Body of pancreas (tissue), 4 donors: ENCODE measurements around the gene ZNF146.

Experiments
- POLR2A ChIP-seq, 3 donors: fragments of 450-650 bp; IDR thresholded peaks; one replicate each; pipeline ENCODE4 v1.6.1; 2016; ENCODE audit warnings: antibody characterized with exemption in 3 of 3, mild to moderate bottlenecking in 2 of 3
- TF ChIP-seq, protein P1 (sequence below), 7 experiments: fragments of 450-650 bp in 4 of 7; fragments of 200-600 bp in 3 of 7; sonication (generic) in 3 of 7; IDR thresholded peaks; one replicate each; pipeline ENCODE4 v1.5.1; 2016 to 2019; ENCODE audit warnings: antibody characterized with exemption in 7 of 7

DNA sequence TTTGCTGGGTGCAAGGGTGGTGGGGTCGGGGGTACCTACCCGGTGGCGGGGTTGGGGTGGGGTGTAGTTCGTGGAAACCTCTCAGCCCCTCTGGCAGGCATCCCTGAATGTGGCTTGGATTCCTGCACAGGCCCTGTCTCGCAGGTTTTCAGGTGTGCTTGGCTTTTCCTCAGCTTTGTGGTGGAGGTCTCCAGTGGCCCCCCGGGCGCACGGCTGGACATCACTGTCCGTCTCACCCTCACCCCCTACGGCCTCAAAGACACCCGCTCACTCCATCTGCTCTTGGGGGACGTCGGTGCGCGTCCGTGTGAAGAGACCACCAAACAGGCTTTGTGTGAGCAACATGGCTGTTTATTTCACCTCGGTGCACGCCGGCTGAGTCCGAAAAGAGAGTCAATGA is 44.3 kb downstream of the ZNF146 start:
- TF ChIP-seq, protein P1, sequence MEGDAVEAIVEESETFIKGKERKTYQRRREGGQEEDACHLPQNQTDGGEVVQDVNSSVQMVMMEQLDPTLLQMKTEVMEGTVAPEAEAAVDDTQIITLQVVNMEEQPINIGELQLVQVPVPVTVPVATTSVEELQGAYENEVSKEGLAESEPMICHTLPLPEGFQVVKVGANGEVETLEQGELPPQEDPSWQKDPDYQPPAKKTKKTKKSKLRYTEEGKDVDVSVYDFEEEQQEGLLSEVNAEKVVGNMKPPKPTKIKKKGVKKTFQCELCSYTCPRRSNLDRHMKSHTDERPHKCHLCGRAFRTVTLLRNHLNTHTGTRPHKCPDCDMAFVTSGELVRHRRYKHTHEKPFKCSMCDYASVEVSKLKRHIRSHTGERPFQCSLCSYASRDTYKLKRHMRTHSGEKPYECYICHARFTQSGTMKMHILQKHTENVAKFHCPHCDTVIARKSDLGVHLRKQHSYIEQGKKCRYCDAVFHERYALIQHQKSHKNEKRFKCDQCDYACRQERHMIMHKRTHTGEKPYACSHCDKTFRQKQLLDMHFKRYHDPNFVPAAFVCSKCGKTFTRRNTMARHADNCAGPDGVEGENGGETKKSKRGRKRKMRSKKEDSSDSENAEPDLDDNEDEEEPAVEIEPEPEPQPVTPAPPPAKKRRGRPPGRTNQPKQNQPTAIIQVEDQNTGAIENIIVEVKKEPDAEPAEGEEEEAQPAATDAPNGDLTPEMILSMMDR (IDR thresholded peaks at IDR 0.05) = no peak
- TF ChIP-seq POLR2A (IDR thresholded peaks at IDR 0.05) = no peak
